GM10248 (cell line): Measurements from ENCODE around the gene FLOT1.
"Not testable (repeated sequence)": the region's sequence is repeated elsewhere in the genome, so short reads cannot be mapped to it uniquely, and the experiment has no call there.

Source experiments
- CTCF ChIA-PET: fragments of 300-600 bp; sonication (Branson Sonifier 250); formaldehyde crosslinking; extraction: SDS; loops from one replicate; lab custom pipeline; 2021; ENCODE audit warnings: antibody characterized with exemption; lab: Yijun Ruan, JAX
- POLR2A ChIA-PET: fragments of 350-650 bp; sonication (Branson Sonifier 250); formaldehyde crosslinking; extraction: SDS; loops from one replicate; lab custom pipeline; 2020; ENCODE audit warnings: antibody characterized with exemption; lab: Yijun Ruan, JAX
- DNase-seq: peaks from one replicate; pipeline ENCODE4 v3.0.0; 2012; ENCODE audit errors: extremely low spot score
- CTCF ChIP-seq: IDR thresholded peaks from 2 replicates; pipeline ENCODE4 v1.5.1; 2012; ENCODE audit warnings: mild to moderate bottlenecking, low read depth; ENCODE audit errors: extremely low read depth, missing control alignments, control extremely low read depth

Gene FLOT1

GRCh38 chr6:30757261-30757904 is 14.9 kb upstream of the FLOT1 start:
- ChIA-PET CTCF (interaction anchor here (1.2 to 3.6 kb wide), 7 partner anchors 10 to 323 kb away, joined by 3 to 14 read pairs (median 4); partner anchors contain the start of gene IER3), POLR2A (interaction anchor here (0.7 to 1.2 kb wide), 3 partner anchors 8 to 144 kb away, joined by 3 to 7 read pairs (median 3); partner anchors contain the start of gene IER3)
- TF ChIP-seq CTCF: no peak
- DNase-seq: no peak

DNA sequence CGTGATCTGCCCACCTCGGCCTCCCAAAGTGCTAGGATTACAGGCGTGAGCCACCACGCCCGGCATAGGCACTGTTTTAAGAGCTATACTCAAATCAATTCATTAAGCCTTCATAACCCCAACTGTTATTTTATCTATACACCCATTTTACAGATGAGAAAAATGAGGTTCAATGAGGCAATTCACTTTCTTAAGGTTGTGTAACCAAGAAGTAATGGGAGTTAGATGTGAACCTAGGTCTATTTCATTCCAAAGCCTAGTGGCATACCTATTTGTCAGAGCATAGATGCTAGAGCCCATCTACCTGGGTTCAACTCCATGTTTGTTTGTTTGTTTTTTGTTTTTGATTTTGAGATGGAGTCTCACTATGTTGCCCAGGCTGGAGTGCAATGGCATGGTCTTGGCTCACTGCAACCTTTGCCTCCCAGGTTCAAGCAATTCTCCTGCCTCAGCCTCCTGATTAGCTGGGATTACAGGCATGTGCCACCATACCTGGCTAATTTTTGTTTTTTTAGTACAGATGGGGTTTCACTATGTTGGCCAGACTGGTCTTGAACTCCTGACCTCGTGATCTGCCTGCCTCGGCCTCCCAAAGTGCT is 14.0 kb upstream of the FLOT1 start:
- CTCF ChIA-PET: interaction anchor here (1.1 to 3.6 kb wide), 8 partner anchors 10 to 323 kb away, joined by 3 to 14 read pairs (median 4); partner anchors contain the start of gene IER3
- POLR2A ChIA-PET: interaction anchor here (0.5 to 1.1 kb wide), 3 partner anchors 12 to 144 kb away, joined by 3 read pairs; partner anchors contain the start of gene IER3
- not testable (repeated sequence) for DNase-seq

GRCh38 chr6:30754631-30755030 is 12.1 kb upstream of the FLOT1 start:
- POLR2A ChIA-PET: no interaction called here
- no peak for TF ChIP-seq CTCF
- CTCF ChIA-PET: interaction anchor here (0.9 to 3.6 kb wide), 3 partner anchors 11 to 213 kb away, joined by 3 to 14 read pairs (median 5); partner anchors contain the start of gene IER3
- no peak for DNase-seq

- CTCF ChIA-PET: interaction anchor here (0.7 to 1.6 kb wide), 8 partner anchors 8 to 80 kb away, joined by 3 to 7 read pairs (median 4); partner anchors contain the start of genes DHX16 and IER3
- no peak for DNase-seq
- POLR2A ChIA-PET: interaction anchor here (1.3 kb wide), 1 partner anchor 8 kb away, joined by 5 read pairs; the partner anchor contains the start of gene IER3
- TF ChIP-seq CTCF: no peak
Observed at GRCh38 chr6:30752157-30752927, 9.9 kb upstream of the FLOT1 start.

GRCh38 chr6:30750379-30750668 is 7.8 kb upstream of the FLOT1 start:
- CTCF ChIA-PET: interaction anchor here (1.0 to 2.0 kb wide), 4 partner anchors 9 to 329 kb away, joined by 3 to 6 read pairs (median 4); no protein-coding TSS in a partner anchor
- TF ChIP-seq CTCF: no peak
- no peak for DNase-seq
- POLR2A ChIA-PET: no interaction called here

DNA sequence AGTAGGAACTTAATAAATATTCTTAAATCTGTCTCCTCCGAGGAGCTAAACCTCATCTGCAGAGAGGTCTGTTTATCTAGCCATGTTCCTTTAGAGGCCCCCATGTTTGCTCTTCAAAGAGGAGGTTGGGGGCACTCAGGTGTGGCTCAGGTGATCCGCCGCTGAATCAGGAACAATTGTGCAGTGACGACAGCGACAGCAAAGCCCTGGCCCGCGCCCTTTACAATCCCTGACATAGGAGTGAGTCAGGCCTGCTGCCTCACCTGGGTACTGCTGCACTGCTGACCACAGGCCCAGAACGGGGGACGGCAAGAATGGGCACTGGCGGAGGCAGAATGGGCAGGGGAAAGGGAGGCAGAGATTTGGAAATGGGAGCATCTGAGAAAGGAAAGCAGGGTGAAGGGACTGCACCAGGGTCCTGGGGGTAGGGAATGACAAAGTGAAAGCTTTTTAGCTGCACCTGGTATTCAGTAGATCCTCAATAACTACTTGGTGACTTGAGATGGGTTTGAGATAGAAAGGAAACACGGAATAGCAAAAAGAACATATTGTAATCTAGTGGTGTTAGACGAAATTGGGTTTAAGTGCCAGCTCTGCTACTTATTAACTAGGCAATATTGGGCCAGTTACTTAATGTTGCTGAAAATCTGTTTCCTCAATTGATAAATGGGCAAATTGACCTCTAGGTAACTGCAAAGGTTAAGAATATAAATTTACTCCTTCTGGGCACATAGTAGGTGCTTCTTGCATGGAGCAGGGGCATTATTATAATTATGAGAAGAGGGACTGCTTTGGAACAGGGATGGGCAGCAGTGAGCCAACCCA is 7.3 kb upstream of the FLOT1 start:
- CTCF ChIA-PET: interaction anchor here (1.0 to 2.0 kb wide), 5 partner anchors 10 to 329 kb away, joined by 3 to 6 read pairs (median 3); no protein-coding TSS in a partner anchor
- POLR2A ChIA-PET: interaction anchor here (1.0 kb wide), 1 partner anchor 8 kb away, joined by 7 read pairs; no protein-coding TSS in a partner anchor
- DNase-seq: no peak
- TF ChIP-seq CTCF: no peak
